Smooth muscle cell (in vitro differentiated cells): Measurements from ENCODE around the gene SLIT3. TPM values are rescaled to one million over a fixed set of nuclear protein-coding genes. Genes with fewer than 3 reads are reported as not detected.
A peak's percentile ranks its signal among the peaks of the same experiment; 100 is the strongest.

ENCODE experiments used
- DNase-seq: peaks from one replicate; lab custom pipeline; 2025; ENCODE audit not compliant: unreplicated experiment; lab: John Stamatoyannopoulos, UW
- H2AFZ ChIP-seq: fragments of 200-600 bp; sonication (generic); 2 replicates; pipeline ENCODE4 v1.6.0; 2016; ENCODE audit warnings: antibody characterized with exemption, low read depth, mild to moderate bottlenecking
- H3F3A ChIP-seq: fragments of 200-600 bp; sonication (generic); 2 replicates; pipeline ENCODE4 v1.6.0; 2017; ENCODE audit warnings: antibody characterized with exemption, low read depth
- H3K27ac ChIP-seq: fragments of 200-600 bp; sonication (generic); 2 replicates; pipeline ENCODE4 v1.5.1; 2016; ENCODE audit warnings: low read depth, mild to moderate bottlenecking
- H3K27me3 ChIP-seq: fragments of 200-600 bp; sonication (generic); 2 replicates; pipeline ENCODE4 v1.6.1; 2016; ENCODE audit warnings: low read depth, mild to moderate bottlenecking
- H3K36me3 ChIP-seq: fragments of 200-600 bp; sonication (generic); 2 replicates; pipeline ENCODE4 v1.5.1; 2016; ENCODE audit warnings: low read depth
- H3K4me1 ChIP-seq: fragments of 200-600 bp; sonication (generic); 2 replicates; pipeline ENCODE4 v1.5.1; 2016; ENCODE audit warnings: low read depth
- H3K4me2 ChIP-seq: fragments of 200-600 bp; sonication (generic); 2 replicates; pipeline ENCODE4 v1.6.0; 2016; ENCODE audit warnings: mild to moderate bottlenecking
- H3K4me3 ChIP-seq: fragments of 200-600 bp; sonication (generic); 2 replicates; pipeline ENCODE4 v1.5.1; 2016; ENCODE audit warnings: mild to moderate bottlenecking
- H3K79me2 ChIP-seq: fragments of 200-600 bp; sonication (generic); 2 replicates; pipeline ENCODE4 v1.6.0; 2016; ENCODE audit warnings: low read depth, mild to moderate bottlenecking
- H3K9ac ChIP-seq: fragments of 200-600 bp; sonication (generic); 2 replicates; pipeline ENCODE4 v1.6.0; 2016; ENCODE audit warnings: low read depth
- H3K9me3 ChIP-seq: fragments of 200-600 bp; sonication (generic); replicated peaks from 2 replicates; pipeline ENCODE4 v1.5.1; 2016; ENCODE audit warnings: low read depth
- H4K20me1 ChIP-seq: fragments of 200-600 bp; sonication (generic); 2 replicates; pipeline ENCODE4 v1.6.0; 2016; ENCODE audit warnings: low read depth
- WGBS: methylation state at CpG from one replicate; pipeline ENCODE4 v1.1.7; 2016; ENCODE audit warnings: low lambda C conversion rate; 5-methylcytosine and 5-hydroxymethylcytosine counted together
- polyA plus RNA-seq: library from polyadenylated mRNA; unstranded; fragments of >200 nt; fragmentation: Nextera tagmentation; extraction: Ambion mirVana; gene quantifications from 2 replicates; pipeline ENCODE4 v1.2.1, GENCODE V29; 2016
- total RNA-seq: library from RNA; depleted of rRNA; stranded (reverse); fragments of >200 nt; gene quantifications from 2 replicates; pipeline ENCODE4 v1.2.3, GENCODE V29; 2014
- TF ChIP-seq, protein P1 (sequence below): fragments of 200-600 bp; sonication (generic); IDR thresholded peaks from 2 replicates; pipeline ENCODE4 v1.5.1; 2017; ENCODE audit warnings: borderline replicate concordance, mild to moderate bottlenecking, antibody characterized with exemption; ENCODE audit not compliant: insufficient read depth, poor library complexity, severe bottlenecking

SLIT3 gene
- total and polyA plus RNA-seq, 2 experiments from 2014 or later, result 25.4 to 29.5 TPM

DNA sequence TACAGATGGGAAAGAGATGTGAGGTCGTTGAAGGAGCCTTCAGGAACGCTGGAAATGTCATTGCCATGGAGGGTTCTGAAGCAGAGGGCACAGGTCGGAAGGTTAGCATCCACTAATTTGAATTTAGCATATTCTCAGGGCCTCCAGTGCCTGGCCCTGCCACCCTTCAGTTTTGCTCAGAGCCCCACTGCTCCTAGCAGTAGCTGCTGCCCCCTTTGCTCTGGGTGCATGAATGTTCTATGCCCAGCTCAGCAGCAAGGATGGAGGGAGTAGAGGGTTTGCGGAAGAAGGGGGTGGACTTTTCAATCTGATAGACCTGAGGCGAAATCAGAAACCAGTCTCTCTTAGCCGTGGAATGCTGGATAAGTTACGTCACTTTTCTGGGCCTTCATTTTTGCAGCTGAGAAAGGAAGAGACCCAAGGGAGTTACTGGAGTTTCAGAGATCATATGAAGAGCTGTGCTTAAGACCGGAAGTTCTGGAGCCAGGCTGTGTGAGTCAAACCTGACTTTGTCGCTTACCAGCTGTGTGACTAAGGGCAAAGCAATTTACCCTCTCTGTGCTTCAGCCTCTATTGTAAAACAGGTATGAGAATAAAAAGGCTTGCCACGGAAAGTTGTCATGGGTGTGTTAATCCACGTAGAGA, 588.5 kb downstream of the SLIT3 start:
- WGBS, result 22% methylated on average over 11 of the region's 11 CpGs
- Histone ChIP-seq H3K79me2 (no peaks in the 10 kb centered on the region), H4K20me1 (no peaks in the 10 kb centered on the region), H3K4me2 (peak overlapping the region; percentile 54), H3K9me3 (no peaks in the 10 kb centered on the region), H3K4me1 (peaks cover 15% of the 10 kb centered on the region), H3K27me3 (no peaks in the 10 kb centered on the region), H3K9ac (peak overlapping the region; percentile 70), H2AFZ (peak overlapping the region; percentile 54), H3K36me3 (no peaks in the 10 kb centered on the region), H3K27ac (peak overlapping the region; percentile 92), H3F3A (peaks cover 14% of the 10 kb centered on the region), H3K4me3 (no peak overlapping the region)
- no peak for DNase-seq
- TF ChIP-seq, protein P1, sequence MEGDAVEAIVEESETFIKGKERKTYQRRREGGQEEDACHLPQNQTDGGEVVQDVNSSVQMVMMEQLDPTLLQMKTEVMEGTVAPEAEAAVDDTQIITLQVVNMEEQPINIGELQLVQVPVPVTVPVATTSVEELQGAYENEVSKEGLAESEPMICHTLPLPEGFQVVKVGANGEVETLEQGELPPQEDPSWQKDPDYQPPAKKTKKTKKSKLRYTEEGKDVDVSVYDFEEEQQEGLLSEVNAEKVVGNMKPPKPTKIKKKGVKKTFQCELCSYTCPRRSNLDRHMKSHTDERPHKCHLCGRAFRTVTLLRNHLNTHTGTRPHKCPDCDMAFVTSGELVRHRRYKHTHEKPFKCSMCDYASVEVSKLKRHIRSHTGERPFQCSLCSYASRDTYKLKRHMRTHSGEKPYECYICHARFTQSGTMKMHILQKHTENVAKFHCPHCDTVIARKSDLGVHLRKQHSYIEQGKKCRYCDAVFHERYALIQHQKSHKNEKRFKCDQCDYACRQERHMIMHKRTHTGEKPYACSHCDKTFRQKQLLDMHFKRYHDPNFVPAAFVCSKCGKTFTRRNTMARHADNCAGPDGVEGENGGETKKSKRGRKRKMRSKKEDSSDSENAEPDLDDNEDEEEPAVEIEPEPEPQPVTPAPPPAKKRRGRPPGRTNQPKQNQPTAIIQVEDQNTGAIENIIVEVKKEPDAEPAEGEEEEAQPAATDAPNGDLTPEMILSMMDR, result no peak

DNA sequence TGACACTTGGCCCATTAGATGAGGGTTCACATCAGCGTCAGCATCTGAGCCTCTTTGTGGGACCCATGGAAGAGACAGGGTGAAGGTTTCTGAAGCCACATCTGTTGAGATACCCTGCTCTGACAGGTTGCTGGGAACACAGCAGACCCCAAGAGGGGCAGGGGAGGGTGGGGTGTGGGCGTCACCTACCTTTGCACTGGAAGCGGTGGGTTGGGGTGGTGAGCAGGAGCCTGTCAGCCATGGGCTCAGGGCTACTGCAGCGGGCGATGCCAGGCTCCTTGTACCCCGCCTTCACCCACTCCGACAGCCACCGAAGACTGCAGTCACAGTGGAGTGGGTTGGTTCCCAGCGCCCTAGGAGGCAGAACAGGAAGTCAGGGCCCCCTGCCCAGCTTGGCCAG, 590.2 kb downstream of the SLIT3 start:
- Histone ChIP-seq H3K4me3 (no peak overlapping the region), H3K79me2 (no peaks in the 10 kb centered on the region), H3K36me3 (no peaks in the 10 kb centered on the region), H4K20me1 (no peaks in the 10 kb centered on the region), H3F3A (peaks cover 14% of the 10 kb centered on the region), H3K4me2 (no peak overlapping the region), H3K27ac (no peak overlapping the region), H3K9me3 (no peaks in the 10 kb centered on the region), H3K9ac (no peak overlapping the region), H3K4me1 (peaks cover 15% of the 10 kb centered on the region), H3K27me3 (no peaks in the 10 kb centered on the region), H2AFZ (no peak overlapping the region)
- WGBS, result 96% methylated on average over 9 of the region's 9 CpGs
- TF ChIP-seq, protein P1, result no peak
- no peak for DNase-seq

DNA sequence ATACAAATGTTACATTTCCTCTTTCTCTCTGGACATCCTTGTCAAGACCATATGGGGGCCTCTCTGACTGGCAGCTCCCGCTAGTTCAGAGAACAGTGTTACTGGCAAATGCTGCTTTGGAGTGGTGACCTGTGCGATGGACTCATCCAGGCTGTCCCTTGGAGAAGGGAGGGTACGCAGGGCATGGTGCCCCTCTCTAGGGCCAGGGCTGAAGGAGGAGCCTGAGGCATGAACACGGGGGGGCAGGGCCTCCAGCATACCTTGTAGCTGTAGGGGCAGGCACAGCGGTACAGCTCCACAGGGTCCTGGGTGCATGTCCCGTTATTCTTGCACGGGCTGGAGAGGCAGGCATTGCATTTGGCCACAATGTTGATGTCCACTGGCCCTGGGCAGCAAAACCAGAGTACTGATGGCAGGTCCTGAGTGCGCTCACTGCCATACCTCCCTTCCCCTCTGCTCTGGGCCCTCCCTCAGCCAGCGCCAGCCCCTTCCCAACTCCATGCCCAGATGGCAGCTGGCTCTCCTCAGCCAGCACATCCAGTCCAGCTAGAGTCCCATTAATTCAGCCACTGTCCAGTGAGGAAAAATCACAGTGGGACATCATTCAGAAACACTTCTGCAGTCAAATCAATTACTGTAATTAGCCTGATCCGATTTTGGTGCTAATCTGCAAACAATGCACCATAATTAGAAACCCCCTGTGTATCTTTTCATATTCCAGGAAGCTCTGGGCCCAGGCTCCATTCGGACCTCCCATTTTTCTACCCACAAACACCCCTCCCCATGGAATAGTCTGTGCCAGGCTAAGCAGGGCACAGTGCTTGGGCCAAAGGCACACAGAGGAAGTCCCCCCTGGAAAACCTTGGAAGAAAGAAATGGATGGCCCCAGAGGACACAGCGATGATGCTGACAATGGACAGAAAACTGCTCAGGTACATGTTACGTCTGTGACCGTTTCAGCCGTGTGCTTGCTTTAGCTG, 592.9 kb downstream of the SLIT3 start:
- Histone ChIP-seq H3F3A (peaks cover 8% of the 10 kb centered on the region), H3K4me1 (peaks cover 9% of the 10 kb centered on the region), H3K9me3 (no peaks in the 10 kb centered on the region), H3K79me2 (no peaks in the 10 kb centered on the region), H3K9ac (no peak overlapping the region), H4K20me1 (no peaks in the 10 kb centered on the region), H3K4me2 (no peak overlapping the region), H3K27me3 (no peaks in the 10 kb centered on the region), H3K27ac (no peak overlapping the region), H2AFZ (no peak overlapping the region), H3K4me3 (no peak overlapping the region), H3K36me3 (no peaks in the 10 kb centered on the region)
- DNase-seq, result no peak
- 94% methylated on average over 15 of the region's 15 CpGs for WGBS
- TF ChIP-seq, protein P1, result no peak
